Fibroblast of skin of right quadriceps (primary cell): ENCODE results near the gene ADRA2B.

Source experiments
- DNase-seq: peaks from one replicate; pipeline ENCODE4 v3.0.0-alpha.2; 2013

ADRA2B gene

GRCh38 chr2:96103187-96103601 is 13.2 kb downstream of the ADRA2B start:
- DNase-seq = no peak

DNA sequence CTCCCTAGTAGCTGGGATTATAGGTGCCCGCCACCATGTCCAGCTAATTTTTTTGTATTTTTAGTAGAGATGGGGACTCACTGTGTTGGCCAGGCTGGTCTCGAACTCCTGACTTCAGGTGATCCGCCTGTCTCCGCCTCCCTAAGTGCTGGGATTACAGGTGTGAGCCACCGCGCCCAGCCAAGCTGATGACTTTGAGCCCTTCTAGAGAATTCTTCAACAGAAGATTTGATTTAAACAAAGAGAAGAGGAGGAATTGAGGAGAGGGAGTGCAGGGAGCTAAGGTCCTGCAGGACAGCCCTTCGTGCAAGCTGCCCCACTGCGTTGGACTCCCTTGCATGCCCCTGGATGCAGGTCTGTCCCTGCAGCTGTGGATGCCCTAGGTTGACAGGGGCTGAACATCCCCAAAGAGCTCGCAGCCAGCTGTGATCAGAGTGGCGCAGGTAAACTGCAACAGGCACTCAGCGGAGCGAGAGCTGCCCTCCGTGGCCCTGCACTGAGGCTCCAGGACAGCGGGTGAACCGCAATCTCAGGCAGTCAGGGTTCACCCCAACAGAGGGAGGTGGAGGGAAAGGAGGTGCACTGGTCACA is 13.7 kb downstream of the ADRA2B start:
- no peak for DNase-seq

DNA sequence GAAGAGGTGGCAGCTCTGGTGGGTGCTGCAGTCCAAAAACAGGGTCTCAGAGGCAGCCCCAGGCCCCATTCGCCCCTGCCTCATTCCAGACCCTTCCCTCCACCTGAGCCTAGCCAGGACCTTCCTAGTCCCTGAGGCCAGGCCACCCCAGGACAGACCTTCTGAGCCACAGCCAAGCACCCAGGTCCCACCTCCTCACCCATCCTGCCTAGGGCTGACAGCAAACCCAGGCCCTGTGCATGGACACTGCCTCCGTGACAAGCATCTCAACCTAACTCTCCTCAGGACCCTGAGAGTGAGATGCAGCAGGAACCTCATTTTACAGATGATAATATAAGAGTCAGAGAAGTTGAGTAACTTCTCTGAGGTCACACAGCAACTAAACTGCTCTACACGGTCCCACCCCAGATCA is 15.5 kb downstream of the ADRA2B start:
- no peak for DNase-seq

- no peak for DNase-seq
These were observed 16.2 kb downstream of the ADRA2B start for GRCh38 chr2:96099861-96100798.

DNA sequence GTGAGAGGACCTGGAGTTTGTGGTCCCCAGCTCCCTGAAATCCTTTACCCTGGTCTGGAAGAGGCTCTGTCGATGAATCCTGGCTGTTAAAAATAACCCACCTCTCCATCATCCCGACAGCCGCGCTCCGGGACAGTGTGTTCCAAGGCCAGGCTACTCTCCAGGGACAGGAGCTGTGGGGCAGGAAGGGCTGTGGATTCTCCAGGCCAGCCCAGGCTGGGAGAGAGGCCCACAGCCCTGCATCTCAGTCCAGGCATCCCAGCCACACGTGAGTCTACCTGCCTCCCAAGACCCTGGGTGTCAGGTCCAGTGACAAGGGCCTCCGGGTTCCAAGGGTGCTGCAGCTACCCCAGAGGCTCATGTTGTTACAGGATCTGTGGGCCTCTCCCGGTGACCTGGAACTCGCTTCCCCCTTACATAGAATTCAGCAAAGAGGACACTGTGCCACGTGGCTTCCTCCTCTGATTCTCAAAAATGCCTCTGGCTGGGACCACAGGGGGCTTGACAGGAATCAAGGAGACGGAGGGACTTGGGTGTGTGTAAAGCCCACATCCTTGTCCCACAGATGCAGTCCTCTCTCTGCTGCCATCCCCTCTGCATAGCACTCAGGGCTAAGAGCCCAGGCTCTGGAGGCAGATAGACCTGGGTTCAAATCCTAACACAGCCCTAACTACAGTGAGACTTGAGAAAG is 17.3 kb downstream of the ADRA2B start:
- no peak for DNase-seq

- DNase-seq = no peak
These were observed 18.2 kb downstream of the ADRA2B start for GRCh38 chr2:96097951-96098823.

GRCh38 chr2:96097441-96097840 is 18.9 kb downstream of the ADRA2B start:
- no peak for DNase-seq

DNA sequence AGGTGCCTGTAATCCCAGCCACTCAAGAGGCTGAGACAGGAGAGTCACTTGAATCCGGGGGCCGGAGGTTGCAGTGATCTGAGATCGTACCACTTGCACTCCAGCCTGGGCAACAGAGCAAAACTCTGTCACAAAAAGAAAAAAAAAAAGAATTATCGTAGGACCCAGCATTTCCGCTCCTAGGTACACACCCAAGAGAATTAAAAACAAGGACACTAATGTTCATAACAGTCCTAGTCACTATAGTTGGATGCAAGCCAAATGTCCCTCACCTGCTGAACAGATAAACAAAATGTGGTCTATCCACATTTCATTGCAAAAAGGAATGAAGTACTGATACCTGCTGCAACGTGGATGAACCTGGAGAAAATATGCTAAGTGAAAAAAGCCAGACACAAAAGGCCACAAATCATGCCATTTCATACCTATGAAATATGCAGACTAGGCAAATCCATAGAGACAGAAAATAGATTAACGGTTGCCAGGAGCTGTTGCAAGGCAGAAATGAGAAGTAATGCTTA is 21.2 kb downstream of the ADRA2B start:
- no peak for DNase-seq

DNA sequence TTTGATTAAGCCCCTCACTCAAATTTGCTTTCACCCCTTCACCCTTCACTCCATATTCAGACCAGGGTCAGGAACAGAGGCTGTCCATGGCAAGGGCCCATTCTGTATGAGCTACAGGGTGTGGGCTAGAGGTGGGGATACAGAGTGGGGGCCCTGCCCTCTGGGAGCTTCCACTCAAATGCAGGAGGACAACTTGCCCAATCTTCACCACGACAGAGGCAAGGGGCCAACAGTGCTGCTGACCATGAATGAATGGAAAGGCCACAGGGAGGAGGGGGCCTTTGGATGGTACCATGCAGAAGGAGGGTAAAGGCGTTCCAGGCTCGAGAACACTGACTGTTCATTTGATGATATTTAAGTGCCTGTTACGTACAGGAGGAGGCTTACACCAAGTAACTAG is 22.8 kb downstream of the ADRA2B start:
- no peak for DNase-seq

GRCh38 chr2:96092951-96093350 is 23.4 kb downstream of the ADRA2B start:
- DNase-seq = no peak

DNA sequence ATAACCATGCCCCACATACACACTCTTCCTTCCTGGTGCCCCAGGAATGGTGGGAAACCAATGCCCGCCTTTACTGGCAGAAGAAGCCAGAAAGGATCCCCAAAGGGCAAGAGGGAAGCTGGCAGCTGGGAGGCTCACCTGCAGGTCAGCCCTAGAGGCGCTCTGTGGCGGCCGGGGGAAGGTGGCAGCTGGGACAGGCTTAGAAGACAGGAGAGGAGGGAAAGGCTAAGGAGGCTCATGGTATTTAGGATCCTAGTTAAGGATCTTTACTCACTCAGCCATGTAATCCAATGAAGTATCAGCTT is 23.8 kb downstream of the ADRA2B start:
- no peak for DNase-seq

GRCh38 chr2:96091711-96092572 is 24.4 kb downstream of the ADRA2B start:
- no peak for DNase-seq

DNA sequence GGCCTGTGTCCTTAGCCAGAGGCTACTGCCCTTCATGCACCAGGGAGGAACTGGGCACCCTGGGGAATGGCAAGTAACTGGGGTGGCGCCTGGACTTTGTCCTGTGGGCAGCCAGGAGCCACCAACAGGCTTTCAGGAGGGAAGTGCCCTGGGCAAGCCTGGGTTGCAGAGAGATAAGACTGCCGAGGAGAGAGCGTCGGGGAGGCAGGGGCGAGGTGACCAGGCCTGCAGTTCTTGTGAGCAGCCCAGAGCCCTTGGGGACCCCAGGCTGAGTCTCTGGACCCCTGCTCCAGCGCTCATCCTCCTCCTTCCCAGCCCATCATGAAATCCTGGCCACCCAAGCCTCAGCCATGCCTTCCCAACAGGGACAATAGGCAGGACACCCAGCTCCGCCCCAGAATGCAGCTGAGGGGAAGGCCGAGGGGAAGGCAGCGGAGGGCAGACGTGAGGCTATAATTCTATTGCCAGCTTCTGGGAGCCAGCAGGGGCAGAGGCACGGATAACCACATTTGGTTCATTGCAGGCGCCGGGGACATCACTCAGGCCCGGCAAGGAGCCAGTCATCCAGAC is 25.1 kb downstream of the ADRA2B start:
- DNase-seq = no peak

- DNase-seq = peak; percentile 10
These were observed 26.0 kb downstream of the ADRA2B start for GRCh38 chr2:96090196-96090926.

- no peak for DNase-seq
These were observed 26.8 kb downstream of the ADRA2B start for GRCh38 chr2:96089356-96090195.

DNA sequence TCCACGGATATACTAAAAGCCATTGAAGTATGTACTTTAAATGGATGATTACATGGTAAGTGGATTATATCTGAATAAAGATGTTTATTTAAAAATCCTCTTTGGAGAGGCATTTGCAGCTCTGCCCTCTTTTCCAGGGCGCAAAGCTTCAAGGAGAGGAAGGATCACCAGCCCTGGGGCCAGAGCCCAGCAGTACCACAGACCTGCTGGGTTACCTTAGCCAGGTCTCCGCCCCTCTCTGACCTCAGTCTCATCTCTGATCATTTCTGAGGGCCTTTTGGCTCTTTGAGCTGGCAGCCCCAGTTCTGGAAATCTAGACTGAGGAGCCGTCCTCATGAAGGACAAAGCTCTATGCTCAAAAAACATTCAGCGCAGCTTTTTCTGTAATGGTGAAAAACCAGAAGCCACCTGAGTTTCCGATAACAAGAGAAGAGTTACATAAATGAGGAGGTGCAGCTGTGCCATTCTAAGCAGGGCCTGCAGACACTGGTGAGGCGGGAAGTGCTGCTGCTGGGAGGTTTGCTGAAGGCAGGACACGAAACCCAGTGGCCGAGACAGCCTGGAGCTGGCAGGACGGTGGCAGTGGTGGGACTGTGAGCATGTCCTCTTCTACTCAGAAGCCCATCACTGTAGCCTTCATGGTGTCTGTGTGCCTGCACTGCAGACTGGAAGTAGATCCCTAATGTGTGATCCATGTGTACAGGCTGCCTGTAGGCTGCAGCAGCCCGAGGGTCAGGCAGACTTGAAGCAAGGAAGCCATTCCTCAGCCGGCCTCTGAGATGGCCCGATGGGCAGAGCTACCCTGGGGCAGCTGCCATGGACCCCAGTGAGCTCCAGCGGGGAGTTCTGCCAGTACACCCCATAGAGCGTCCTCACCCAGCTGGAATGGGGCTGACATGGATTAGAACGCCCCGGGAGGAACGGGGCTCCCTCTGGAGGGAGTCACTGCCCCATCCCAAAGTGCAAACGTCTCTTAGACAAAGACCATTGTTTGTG is 27.7 kb downstream of the ADRA2B start:
- DNase-seq = no peak

- DNase-seq = no peak
These were observed 29.2 kb downstream of the ADRA2B start for GRCh38 chr2:96087130-96087529.
